COLO668 (cell line): Measurements from ENCODE around the gene ANKRD39.
"Not testable (repeated sequence)": the region's sequence is repeated elsewhere in the genome, so short reads cannot be mapped to it uniquely, and the experiment has no call there.

Experiments
- DNase-seq: peaks from one replicate; lab custom pipeline; 2025; ENCODE audit not compliant: unreplicated experiment; lab: John Stamatoyannopoulos, UW

Gene ANKRD39, protein sequence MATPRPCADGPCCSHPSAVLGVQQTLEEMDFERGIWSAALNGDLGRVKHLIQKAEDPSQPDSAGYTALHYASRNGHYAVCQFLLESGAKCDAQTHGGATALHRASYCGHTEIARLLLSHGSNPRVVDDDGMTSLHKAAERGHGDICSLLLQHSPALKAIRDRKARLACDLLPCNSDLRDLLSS

DNA sequence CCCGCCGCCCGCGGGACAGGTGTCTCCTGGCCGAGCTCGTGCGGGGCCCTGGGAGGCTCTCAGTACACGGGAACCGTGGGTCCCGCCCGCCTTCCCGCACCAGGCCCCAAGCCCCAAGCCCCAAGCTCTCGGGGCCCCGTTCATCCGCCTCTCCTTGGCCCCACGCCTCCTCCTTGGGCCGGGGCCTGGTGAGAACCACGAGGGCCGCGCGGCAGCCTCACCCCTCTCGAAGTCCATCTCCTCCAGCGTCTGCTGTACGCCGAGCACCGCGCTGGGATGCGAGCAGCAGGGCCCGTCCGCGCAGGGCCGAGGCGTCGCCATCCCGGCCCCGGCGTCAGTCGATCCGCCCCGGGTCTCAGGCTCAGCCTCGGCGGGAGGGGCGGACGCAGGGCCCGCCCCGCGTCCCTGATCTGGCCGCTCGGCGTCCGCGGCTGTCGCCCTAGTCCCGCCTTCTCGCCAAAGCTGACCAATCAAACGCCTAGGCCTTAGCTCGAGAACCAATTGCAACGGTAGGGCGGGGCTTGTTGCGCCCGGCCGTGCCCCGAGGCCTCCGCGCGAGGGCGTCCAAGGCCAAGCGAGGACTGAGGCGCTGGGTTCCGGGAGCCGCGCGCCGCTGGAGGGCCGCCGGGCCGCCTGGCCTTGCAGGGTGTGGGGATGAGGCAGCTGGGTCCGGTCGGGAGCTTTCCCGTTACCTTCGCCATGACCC is at the start of gene ANKRD39:
Gene ANKRD39, minus strand, starts transcription at position 350 of the 706 bp plus-strand sequence. Its CDS starts 29 bp downstream, at position 321.
- peak; percentile 98 for DNase-seq

DNA sequence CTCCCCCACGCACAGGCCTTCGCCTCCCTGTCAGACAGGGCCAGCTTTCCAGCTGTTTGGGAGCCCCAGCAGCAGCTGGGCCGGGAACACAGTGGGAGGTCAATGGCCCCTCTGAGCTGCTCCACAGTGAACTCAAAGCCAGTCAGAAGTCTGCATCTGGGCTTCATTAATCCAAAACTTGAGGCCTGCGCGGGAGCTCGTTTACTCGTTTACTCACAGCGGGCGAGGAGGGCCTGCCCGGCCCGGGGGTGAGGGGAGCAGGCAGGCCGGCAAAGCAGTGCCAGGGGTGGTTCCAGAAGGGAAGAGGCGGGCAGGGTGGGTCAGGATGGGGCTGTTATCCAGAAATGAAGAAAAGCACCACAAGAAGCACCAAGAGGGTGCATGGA is 48.9 kb upstream of the ANKRD39 start:
- DNase-seq = no peak

DNA sequence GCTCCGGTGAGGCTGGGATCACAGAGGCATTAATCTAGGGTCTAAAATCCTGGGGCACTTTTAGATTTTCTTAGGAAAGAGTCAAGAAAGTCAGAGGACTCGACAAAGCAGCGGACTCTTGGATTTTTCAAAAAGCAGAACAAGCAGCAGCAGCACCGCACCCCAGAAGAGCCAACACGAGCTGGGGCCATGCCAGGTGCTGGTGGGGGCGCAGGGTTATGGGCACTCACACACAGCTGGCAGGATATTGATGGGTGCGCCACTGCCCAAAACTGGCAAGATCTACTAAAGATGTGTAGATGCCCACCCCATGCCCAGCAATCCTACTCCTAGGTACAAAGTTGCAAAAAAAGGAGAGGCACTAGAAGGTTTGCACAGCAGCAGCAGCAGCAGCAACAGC is 46.0 kb upstream of the ANKRD39 start:
- DNase-seq = no peak

DNA sequence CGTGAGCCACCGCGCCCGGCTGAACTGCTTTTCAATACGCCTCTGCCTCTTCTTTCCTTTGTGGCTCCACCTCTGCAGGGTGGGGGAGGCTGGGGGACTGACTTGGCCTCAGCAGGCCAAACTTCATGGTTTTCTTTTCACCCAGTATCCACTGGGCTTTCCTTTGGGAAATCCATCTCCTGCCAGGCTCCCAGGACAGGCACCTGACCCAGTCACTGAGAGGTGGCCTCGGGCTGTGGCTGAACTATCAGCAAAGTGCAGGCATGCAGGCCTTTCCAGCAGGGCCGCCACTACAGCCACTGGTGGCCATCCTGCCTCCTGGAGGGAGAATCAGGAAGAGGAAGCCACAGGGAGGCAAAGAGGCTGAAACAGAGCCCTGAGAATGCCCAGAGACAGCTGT is 45.5 kb upstream of the ANKRD39 start:
- no peak for DNase-seq

DNA sequence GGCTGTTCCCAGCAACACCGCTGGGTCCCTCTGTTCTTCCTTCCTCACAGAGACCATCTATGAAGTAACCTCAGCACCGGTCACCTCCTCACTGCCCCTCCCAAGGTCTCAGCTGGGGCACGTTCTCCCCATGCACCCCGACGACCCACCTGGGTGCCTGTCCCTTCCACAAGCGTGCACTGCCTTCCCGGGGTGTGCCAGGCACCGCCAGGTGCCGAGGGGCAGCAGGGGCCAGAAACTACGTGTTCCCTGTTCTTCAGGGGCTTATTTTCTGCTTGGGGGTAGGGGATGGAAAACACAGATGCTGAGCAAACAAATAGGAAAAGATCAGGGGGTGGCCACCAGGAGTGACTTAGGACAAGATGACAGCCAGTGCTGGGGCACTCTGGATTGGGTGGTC is 42.4 kb upstream of the ANKRD39 start:
- no peak for DNase-seq

DNA sequence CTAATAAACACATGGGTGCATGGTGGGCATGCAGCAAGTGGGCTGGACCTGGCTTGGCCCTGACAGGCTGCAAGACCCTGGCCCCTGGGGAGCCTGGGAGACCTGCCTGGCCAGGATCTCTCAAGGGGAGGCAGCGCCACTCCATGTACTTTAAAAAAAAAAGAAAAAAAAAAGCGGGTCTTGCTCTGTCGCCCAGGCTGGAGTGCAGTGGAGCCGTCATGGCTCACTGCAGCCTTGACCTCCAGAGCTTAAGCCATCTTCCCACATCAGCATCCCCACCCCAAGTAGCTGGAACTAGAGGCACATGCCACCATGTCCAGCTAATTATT is 41.6 kb upstream of the ANKRD39 start:
- no peak for DNase-seq

DNA sequence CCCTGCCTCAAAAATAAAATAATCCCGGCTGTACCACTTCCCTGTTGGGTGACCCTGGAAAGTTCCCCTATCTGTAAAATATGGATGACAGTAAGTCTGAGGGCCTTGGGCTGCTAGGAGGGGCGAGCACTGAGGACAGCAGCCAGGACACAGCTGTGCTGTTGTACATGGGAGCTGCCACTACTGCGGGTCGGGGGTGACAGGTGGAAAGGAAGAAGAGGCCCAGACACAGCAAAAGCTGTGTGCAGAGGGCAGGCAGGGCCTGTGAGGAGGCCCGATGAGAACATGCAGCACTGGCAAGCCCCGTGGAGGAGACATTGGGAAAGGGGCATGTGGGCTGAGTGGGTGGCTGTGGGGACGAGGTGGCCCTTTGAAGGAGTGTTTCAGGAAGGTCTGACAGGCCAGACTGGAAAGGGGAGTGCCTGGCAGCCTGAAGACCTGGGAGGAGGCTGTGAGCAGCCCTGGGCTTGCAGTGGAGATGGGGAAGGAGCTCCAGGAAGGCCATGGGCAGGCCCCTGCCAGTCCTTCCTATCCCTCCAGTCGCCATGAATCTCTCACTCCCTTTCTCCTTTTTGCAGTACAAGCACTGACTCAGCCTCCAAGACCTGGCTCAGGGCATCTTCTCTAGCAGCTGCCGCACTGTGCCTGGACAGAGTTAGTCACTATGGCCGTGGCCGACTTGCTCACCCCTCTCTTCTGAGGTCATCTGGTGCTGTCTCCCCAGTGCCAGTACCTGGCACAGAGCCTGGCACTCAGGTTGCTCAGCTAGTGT is 41.0 kb upstream of the ANKRD39 start:
- DNase-seq = no peak

DNA sequence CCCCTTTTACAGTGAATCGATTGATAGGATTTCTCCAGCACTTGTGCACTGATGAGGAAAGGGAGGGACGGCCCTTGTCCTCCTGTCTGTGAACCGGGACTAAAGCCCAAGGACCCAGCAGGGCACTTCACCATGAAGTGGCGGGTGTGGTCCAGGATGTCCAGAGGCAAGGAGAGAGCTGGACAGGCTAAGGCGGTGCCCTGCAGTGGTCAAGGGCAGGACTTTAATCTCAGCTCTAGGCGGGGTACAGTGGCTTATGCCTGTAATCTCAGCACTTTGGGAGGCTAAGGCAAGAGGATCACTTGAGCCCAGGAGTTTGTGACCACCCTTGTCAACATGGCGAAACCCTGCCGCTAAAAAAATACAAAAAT is 40.3 kb upstream of the ANKRD39 start:
- DNase-seq = no peak

DNA sequence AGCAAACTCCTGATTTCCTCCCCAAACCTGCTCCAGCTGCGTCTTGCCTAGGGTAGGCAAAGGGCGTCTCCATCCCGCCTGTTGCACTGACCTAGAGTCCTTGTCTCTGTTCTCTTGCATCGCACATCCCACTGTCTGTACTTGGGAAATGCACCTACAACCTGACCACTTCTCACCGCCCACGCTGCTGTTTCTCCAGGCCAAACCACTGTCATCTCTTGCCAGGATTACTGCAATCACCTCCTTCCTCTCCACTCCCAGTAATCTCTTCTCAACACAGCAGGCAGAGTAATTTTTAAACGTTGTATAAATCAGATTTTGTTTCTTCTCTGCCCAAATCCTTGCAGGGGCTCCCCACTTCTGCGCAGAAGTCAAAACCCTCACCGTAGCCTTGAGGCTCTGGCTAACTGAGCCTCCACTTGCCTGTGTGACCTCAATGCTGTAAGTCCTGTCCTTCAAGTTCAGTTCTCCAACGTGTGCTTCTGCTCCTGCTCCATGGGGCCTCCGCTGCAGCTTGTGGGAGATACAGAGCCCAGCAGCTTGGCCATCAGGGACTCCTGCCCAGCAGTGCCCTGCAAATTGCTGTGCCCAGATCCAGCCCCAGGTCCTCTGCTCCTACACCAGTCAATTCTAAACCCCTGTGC is 39.8 kb upstream of the ANKRD39 start:
- DNase-seq = no peak

DNA sequence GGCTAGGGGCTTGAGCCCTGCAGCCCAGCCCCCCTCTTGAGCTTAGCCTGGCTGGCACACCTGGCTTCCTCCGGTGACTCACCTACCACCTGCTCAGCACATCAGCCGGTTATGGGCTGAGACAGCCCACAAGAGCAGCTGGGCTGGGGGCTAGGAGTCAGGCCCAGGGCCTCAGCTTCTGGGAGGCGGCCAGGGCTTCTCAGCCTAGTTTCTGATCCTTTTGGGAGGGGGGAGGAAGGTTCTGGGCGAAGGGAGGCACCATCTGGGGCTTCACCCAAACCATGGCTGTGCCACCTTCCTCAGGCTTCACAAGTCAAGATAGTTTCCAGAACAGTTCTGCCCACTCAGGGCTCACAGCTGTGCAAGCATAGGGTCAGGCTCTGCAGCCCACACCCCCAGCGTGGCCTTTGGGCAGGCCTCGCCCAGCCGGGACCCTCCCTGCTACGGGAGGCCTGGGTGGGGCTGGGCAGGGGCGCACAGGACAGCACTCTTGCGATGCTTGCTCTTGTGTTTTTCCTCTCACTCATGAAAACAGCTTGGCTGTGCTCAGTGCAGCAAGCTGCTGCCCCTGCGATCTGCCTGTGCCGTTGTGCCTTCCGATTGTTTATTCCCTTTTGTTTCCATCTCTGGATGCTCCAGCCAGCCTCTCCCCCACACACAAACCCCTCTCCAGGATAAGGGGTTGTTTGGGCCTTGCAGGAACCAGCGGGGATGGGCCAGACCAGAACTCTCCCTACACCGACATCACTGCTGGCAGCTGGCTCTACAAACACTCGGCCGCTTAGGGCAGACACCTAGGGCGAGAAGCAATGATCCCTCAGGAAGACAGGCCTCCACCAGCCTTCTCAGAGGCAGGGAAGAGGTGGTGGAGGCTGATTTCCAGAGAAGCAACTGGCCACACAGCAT is 38.2 kb upstream of the ANKRD39 start:
- DNase-seq = peak; percentile 94

DNA sequence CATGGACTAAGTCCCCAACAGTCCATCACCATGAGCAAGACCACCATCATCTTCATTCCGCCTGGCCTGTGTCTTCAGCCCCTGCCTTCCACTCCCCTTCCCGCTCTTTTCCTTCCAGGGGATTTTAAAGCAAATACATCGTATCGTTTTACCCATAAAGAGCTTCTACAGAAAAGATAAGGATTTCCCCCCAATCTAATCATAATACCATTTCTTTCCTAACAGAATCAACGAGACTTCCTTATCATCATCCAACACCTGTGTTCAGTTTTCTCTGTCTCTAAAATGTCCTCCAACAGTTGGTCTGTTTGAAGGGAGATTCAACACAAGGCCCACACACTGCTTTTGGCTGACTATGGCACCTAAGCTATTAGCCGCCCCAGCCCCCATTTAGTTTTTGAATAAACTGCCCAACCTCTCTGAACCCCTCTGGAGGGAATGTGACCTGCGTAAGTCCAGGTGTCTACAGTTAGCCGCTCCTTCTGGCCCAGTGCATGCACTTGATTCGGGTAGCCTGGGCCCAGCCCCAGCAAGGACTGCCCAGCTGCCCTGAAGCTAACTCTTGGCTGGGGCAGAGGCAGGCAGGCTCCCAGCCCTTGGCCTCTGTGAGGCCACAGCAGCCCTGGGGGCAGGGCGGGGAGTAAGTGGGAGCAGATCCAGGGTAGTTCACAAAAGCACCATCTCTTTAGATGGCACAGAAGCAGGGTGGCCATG is 37.4 kb upstream of the ANKRD39 start:
- no peak for DNase-seq

DNA sequence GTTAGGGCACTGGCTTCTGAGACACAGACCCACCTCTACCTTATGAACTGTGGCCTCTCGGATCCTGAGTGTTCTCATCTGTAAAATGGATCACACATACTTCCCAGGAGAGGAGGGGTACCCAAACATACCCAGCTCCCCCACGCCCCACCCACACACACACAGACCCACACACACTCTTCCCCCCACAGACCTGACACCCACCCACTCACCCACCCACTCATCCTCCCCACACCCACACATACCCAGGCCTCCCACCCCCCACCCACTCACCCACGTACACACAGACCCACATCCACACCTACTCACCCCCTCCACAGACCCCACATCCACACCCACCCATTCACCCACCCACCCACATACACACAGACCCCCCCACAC is 36.3 kb upstream of the ANKRD39 start:
- DNase-seq = no peak

DNA sequence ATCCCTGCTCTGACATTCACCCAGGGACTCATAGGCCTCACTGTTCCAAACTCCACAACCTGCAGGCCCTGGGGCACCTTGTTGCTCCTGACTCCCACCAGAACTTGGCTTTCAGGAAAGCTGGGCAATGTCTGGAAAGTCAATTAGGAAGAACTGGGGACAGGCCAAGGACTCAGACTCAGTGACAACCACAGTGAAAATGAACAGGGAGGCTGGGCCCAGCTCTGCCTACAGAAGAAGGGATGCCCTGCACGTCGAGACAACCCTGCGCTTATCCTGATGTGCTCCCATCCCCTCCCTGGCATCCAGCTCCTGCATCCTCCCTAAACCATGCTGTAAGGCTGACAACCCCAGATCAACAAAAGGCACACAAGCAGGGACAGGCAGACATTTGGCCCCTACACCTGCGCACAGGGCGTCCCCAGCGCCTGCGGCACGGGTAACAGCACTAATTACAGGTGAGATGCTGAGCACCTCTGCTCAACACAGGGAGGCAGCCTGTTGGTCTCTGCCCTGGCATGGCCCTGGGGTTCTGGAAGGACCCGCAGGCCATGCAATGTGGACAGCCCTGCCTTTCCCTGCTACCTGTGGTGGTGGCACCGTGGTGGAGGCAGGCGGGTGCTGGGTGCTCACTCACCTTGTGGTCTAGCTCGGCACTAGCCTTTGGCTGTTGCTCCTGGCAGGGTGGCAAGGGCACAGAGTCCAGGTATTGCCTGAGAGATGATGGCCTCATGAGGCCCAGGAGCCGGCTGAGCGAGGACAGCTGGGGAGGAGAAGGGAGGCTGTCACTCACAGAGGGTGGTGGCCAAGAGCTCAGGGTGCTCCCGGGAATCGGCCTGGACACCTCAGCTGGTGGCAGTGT is 35.7 kb upstream of the ANKRD39 start:
- no peak for DNase-seq

DNA sequence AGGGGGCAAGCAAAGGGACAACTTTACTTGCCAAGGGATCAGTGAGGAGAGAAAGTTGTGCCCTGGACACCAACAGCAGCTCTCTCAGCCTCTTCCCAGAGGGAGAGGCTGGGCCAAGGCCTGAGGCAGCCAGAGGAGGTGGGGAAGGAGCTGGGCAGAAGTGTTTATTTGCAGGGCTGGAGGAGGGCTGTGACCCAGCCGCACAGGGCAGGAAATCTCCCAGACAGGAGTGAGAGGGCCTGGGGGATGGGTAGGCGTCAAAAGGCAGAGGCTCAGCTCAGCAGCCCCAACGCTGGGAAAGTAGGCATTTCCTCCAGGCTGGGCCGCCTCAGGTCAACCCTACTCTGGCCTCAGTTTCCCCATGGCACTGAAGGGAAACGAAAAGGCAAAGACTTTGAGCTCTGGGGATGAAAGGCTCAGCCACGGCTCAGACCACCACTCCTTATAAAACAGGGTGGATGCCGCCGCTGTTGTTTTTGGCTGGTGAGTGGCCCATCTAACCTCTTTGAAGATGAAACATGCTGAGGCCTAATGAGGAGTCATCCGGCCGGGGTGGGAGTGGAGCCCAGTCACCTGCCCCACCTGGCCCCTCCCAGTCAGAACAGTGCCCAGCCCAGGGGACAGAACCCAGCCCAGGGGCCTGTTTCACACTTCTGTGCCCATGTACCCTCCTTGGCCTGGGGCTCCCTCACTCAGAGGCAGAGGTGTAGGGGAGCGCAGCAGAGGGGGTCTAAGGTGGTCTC is 33.9 kb upstream of the ANKRD39 start:
- peak; percentile 14 for DNase-seq

DNA sequence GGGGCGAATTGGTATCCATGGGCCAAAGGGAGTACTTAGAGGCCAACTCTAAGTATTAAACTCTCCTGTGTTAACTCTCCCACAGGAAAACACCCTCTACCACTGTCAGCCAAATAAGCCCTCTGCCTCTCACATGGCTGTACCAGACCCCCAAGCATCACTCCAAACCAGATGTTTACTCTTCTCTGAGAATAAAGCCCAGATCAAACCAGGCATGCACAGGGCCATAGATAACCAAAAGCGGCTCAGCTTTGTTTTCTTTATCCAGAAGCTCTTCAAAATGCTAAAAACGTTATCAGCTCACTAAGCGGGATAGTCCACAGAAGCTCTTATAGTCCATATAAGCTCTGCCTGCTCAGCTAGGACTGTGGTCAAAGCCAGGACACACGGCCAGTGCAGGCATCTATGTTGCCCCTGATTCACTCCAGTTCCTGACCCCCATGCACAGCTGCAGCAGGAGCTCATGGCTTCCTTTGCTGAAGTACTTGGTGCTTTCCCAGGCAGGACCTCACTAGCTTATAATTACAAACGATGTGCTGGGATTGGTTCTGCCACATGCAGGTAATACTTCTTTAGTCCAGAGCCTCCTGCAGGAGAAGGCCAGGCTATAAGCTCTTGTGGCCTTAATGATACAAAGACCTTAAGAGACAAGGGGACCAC is 33.0 kb upstream of the ANKRD39 start:
- no peak for DNase-seq

DNA sequence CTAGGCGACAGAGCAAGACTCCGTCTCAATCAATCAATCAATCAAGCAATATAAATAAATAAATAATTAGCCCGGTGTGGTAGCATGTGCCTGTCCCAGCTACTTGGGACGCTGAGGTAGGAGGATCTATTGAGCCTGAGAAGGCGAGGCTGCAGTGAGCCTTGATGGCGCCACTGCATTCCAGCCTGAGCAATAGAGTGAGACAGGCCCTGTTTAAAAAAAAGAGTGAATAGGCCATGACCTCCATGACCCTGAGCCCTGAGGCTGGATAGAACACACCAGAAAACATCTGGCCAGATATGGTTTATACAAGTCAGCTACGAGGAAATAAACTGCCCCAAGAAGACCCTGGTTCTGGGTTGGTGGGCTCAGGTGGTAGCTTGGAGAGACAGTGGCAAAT is 32.4 kb upstream of the ANKRD39 start:
- DNase-seq = no peak

DNA sequence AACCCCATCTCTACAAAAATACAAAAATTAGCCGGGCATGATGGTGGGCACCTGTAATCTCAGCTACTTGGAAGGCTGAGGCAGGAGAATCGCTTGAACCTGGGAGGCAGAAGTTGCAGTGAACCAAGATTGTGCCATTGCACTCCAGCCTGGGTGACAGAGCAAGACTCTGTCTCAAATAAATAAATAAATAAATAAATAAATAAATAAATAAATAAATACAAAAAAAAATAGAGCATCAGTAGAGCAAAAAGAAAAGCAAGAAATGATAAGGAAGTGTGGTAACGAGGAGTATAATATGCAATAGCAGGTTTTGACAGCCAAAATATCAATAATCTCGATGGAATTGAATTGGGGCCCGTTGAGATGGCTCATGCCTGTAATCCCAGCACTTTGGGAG is 31.7 kb upstream of the ANKRD39 start:
- not testable (repeated sequence) for DNase-seq
